ENCODE results near the gene C15orf40. TPM values are rescaled to one million over a fixed set of nuclear protein-coding genes. Genes with fewer than 3 reads are reported as not detected.
A peak's percentile ranks its signal among the peaks of the same experiment; 100 is the strongest.

The C15orf40 gene
- polyA plus RNA-seq, 2 of the 4 experiments (the other 2 are of a cell fraction) = 48.0 to 55.0 TPM

DNA sequence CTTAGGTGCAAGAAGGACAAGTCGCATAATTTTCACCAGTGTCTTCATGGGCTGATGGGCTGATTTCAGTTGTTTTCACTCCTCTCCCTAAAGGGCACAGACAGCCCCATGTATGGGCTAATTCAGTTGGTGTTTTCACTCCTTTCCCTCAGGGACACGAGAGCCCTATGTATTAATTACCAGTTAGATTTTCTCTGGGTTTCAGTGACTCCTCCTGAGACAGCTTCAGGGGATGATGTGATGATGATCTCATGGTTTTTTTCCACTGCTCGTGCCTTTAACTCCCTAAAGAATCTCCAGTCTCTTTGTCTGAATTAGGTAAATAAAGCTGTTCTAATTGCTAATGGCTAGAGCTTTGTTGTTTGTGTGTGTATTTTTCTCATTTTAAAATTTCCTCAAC is 15.5 kb downstream of the C15orf40 start:
- FAIRE-seq (no peak), ATAC-seq (no peak), DNase-seq (ENCODE audit: low read depth in 1 of 2, low spot score in 1 of 2) (no peak)
- TF ChIP-seq NPAS2 (CRISPR knock-in tag; IDR thresholded peaks at IDR 0.05; ENCODE audit: borderline replicate concordance) = no peak
- TF ChIP-seq ATOH8 (CRISPR knock-in tag; IDR thresholded peaks at IDR 0.05; ENCODE audit: low read depth) = no peak
- TF ChIP-seq, protein P1, sequence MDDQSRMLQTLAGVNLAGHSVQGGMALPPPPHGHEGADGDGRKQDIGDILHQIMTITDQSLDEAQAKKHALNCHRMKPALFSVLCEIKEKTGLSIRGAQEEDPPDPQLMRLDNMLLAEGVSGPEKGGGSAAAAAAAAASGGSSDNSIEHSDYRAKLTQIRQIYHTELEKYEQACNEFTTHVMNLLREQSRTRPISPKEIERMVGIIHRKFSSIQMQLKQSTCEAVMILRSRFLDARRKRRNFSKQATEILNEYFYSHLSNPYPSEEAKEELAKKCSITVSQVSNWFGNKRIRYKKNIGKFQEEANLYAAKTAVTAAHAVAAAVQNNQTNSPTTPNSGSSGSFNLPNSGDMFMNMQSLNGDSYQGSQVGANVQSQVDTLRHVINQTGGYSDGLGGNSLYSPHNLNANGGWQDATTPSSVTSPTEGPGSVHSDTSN (IDR thresholded peaks at IDR 0.05) = no peak
- no peak for TF ChIP-seq CBX8 (IDR thresholded peaks at IDR 0.05)
- no peak for TF ChIP-seq ZNF302 (CRISPR knock-in tag; IDR thresholded peaks at IDR 0.05)
- H3K9me3 ChIP-seq = no peaks in the 10 kb centered on the region
- peaks cover 4% of the 10 kb centered on the region; the same call in 1 of the 3 replicates for H3K4me1 ChIP-seq
- H3K27ac ChIP-seq = no peak overlapping the region
- ChIA-PET CTCF (interaction anchor here (0.6 to 2.3 kb wide), 4 partner anchors 15 to 464 kb away, joined by 3 to 11 read pairs (median 9); partner anchors contain the start of gene C15orf40), POLR2A (interaction anchor here (0.8 kb wide), 1 partner anchor 10 kb away, joined by 4 read pairs; the partner anchor contains the start of gene RAMAC)
- no peak overlapping the region for H3K4me2 ChIP-seq
- H3K4me3 ChIP-seq = no peak overlapping the region
- WGBS (ENCODE audit: missing lambda C conversion rate) = 72% methylated on average over 3 of the region's 3 CpGs

GRCh38 chr15:82995076-82995475 is 16.4 kb downstream of the C15orf40 start:
- ChIA-PET POLR2A (no interaction called here), CTCF (interaction anchor here (0.6 to 2.3 kb wide), 5 partner anchors 10 to 518 kb away, joined by 4 to 11 read pairs (median 8); partner anchors contain the start of gene C15orf40)
- TF ChIP-seq FOSL2 (IDR thresholded peaks at IDR 0.05) = no peak
- TF ChIP-seq FOSL2 (CRISPR knock-in tag; IDR thresholded peaks at IDR 0.05) = no peak
- no peak for TF ChIP-seq EHF (CRISPR knock-in tag; IDR thresholded peaks at IDR 0.05)
- TF ChIP-seq RARB (CRISPR knock-in tag; IDR thresholded peaks at IDR 0.05) = no peak
- TF ChIP-seq, protein P2, sequence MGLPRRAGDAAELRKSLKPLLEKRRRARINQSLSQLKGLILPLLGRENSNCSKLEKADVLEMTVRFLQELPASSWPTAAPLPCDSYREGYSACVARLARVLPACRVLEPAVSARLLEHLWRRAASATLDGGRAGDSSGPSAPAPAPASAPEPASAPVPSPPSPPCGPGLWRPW (IDR thresholded peaks at IDR 0.05) = no peak
- TF ChIP-seq RCOR1 (IDR thresholded peaks at IDR 0.05; ENCODE audit: low read depth, low read length) = no peak
- no peak for TF ChIP-seq SREBF2 (IDR thresholded peaks at IDR 0.05)
- no peak for TF ChIP-seq ZSCAN20 (CRISPR knock-in tag; IDR thresholded peaks at IDR 0.05)
- TF ChIP-seq KDM5A (IDR thresholded peaks at IDR 0.05) = no peak
- no peak for TF ChIP-seq MAZ (IDR thresholded peaks at IDR 0.05; ENCODE audit: borderline replicate concordance, low read depth, low read length)
- TF ChIP-seq, protein P3, sequence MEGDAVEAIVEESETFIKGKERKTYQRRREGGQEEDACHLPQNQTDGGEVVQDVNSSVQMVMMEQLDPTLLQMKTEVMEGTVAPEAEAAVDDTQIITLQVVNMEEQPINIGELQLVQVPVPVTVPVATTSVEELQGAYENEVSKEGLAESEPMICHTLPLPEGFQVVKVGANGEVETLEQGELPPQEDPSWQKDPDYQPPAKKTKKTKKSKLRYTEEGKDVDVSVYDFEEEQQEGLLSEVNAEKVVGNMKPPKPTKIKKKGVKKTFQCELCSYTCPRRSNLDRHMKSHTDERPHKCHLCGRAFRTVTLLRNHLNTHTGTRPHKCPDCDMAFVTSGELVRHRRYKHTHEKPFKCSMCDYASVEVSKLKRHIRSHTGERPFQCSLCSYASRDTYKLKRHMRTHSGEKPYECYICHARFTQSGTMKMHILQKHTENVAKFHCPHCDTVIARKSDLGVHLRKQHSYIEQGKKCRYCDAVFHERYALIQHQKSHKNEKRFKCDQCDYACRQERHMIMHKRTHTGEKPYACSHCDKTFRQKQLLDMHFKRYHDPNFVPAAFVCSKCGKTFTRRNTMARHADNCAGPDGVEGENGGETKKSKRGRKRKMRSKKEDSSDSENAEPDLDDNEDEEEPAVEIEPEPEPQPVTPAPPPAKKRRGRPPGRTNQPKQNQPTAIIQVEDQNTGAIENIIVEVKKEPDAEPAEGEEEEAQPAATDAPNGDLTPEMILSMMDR (IDR thresholded peaks at IDR 0.05) = no peak
- no peak for TF ChIP-seq JUNB (IDR thresholded peaks at IDR 0.05)
- TF ChIP-seq BCL3 (IDR thresholded peaks at IDR 0.05) = no peak
- TF ChIP-seq MAFK (IDR thresholded peaks at IDR 0.05; ENCODE audit: partially characterized antibody) = no peak
- no peak for TF ChIP-seq EHMT2 (IDR thresholded peaks at IDR 0.05; ENCODE audit: low read depth)
- TF ChIP-seq HDAC2 (IDR thresholded peaks at IDR 0.05) = no peak
- no peak for TF ChIP-seq TP53 (CRISPR knock-in tag; IDR thresholded peaks at IDR 0.05)
- no peak for TF ChIP-seq GATA3 (IDR thresholded peaks at IDR 0.05; ENCODE audit: borderline replicate concordance)
- no peak for TF ChIP-seq SMC3 (IDR thresholded peaks at IDR 0.05)
- 92% methylated on average over 2 of the region's 2 CpGs for WGBS (ENCODE audit: missing lambda C conversion rate)
- ATAC-seq = peak; percentile 9 to 23; a peak in 1 of 6 replicates
- no peak for DNase-seq (ENCODE audit: low read depth in 1 of 2, low spot score in 1 of 2)
- H3K4me1 ChIP-seq = peaks cover 2% of the 10 kb centered on the region; the same call in 1 of the 3 replicates
- no peak overlapping the region for H3K27ac ChIP-seq
- no peak for FAIRE-seq
- H3K4me3 ChIP-seq = no peak overlapping the region
- H3K9me3 ChIP-seq = no peaks in the 10 kb centered on the region
- H3K4me2 ChIP-seq = no peak overlapping the region

All from A549 (cell line).